Activated CD4-positive, alpha-beta memory T cell treated with anti-CD3 and anti-CD28 coated beads, Interleukin-2, amount 10 ng/mL, durations not matched to agents 7 days and 5 days (primary cell): ENCODE measurements around the gene PRDM16. TPM values are rescaled to one million over a fixed set of nuclear protein-coding genes. Genes with fewer than 3 reads are reported as not detected.

Experiments used
- CTCF ChIA-PET: fragments of 350-600 bp; sonication (Branson Sonifier 250); formaldehyde crosslinking; loops from one replicate; lab custom pipeline; 2021; ENCODE audit warnings: antibody characterized with exemption, inconsistent platforms; lab: Charles Lee
- POLR2A ChIA-PET: fragments of 350-600 bp; sonication (Branson Sonifier 250); formaldehyde crosslinking; loops from one replicate; lab custom pipeline; 2021; ENCODE audit warnings: antibody characterized with exemption; lab: Charles Lee
- DNase-seq: peaks from one replicate; pipeline ENCODE4 v3.0.0-alpha.2; 2020
- H3K27ac Mint-ChIP-seq: one replicate; pipeline ENCODE4 v1.8.0; 2021; ENCODE audit warnings: mild to moderate bottlenecking, mixed read lengths
- H3K27me3 Mint-ChIP-seq: one replicate; pipeline ENCODE4 v1.8.0; 2021; ENCODE audit warnings: mixed read lengths
- H3K36me3 Mint-ChIP-seq: one replicate; pipeline ENCODE4 v1.8.0; 2021; ENCODE audit warnings: low read depth, mixed read lengths
- H3K4me1 Mint-ChIP-seq: one replicate; pipeline ENCODE4 v1.8.0; 2021; ENCODE audit warnings: mixed read lengths
- H3K4me3 Mint-ChIP-seq: one replicate; pipeline ENCODE4 v1.8.0; 2021; ENCODE audit warnings: mild to moderate bottlenecking, mixed read lengths
- H3K9me3 Mint-ChIP-seq: one replicate; pipeline ENCODE4 v1.8.0; 2021; ENCODE audit warnings: mixed read lengths
- total RNA-seq, 2 experiments: library from RNA; stranded (reverse); gene quantifications; one replicate each; pipeline ENCODE4 v1.2.3, GENCODE V29; 2021

PRDM16 gene
- total RNA-seq, 2 experiments from 2014 or later: 0.03 to 0.20 TPM

DNA sequence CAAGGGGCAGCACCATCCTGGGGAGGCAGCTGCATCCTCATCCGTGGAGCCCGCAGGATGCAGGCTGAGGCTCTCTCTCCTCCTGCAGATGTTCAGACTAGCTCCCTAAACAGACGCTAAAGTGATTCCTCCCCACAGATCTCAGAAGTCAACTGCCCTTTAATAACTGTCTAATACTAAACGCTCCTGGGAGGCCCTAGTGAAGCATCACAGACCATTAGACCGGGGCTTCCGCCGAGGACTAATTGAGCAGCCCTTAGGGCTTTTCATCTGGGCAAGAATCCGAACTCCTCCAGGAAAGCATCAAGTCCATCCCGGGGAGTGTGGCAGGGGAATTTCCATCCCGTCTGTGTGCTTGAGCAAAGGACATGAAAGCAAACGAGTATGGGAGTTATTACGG lies 40.4 kb downstream of the PRDM16 start:
- DNase-seq: no peak
- POLR2A ChIA-PET: no interaction called here
- CTCF ChIA-PET: no interaction called here
- H3K4me3 Mint-ChIP-seq: no peak overlapping the region
- H3K9me3 Mint-ChIP-seq: no peaks in the 10 kb centered on the region
- no peaks in the 10 kb centered on the region for H3K27me3 Mint-ChIP-seq
- no peaks in the 10 kb centered on the region for H3K4me1 Mint-ChIP-seq
- H3K36me3 Mint-ChIP-seq: no peaks in the 10 kb centered on the region
- H3K27ac Mint-ChIP-seq: no peak overlapping the region

DNA sequence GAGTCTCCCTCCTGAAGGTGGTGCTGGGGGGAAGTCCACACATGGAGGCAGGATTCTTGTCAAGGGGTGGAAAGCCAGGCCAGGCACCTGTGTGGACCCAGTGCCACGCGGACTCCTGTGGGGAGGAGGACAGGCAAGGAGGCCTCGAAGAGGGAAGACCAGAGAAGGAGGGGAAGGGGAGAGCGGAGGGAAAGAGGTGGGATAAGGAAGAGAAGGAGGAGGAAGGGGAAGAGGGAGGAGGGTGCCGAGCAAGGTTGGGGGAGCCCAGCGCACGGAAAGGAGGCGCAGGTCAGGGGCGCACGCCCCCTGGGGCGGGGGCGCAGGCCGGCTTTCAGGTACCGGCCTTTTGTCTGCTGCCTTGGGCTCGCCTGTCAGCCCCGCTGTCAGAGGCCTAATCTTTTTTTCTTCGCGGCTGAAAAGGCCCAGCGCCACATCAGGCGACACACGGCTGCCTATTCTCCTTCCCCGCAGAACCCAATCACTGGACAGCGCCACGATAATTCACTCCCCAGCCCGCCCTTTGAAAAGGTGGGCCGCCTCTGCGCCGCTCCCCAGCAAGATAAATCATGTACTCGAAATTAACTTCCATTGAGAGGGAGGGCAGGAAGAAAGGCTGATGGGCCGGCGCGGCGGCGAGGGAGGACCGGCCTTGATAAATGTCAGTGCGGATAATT lies 42.5 kb downstream of the PRDM16 start:
- no peaks in the 10 kb centered on the region for H3K9me3 Mint-ChIP-seq
- DNase-seq: no peak
- no peaks in the 10 kb centered on the region for H3K36me3 Mint-ChIP-seq
- no peak overlapping the region for H3K27ac Mint-ChIP-seq
- POLR2A ChIA-PET: no interaction called here
- H3K4me3 Mint-ChIP-seq: no peak overlapping the region
- CTCF ChIA-PET: no interaction called here
- H3K4me1 Mint-ChIP-seq: no peaks in the 10 kb centered on the region
- H3K27me3 Mint-ChIP-seq: no peaks in the 10 kb centered on the region

- no peak overlapping the region for H3K4me3 Mint-ChIP-seq
- no peaks in the 10 kb centered on the region for H3K4me1 Mint-ChIP-seq
- POLR2A ChIA-PET: no interaction called here
- H3K27ac Mint-ChIP-seq: no peak overlapping the region
- H3K9me3 Mint-ChIP-seq: no peaks in the 10 kb centered on the region
- CTCF ChIA-PET: no interaction called here
- no peak for DNase-seq
- H3K27me3 Mint-ChIP-seq: no peaks in the 10 kb centered on the region
- H3K36me3 Mint-ChIP-seq: no peaks in the 10 kb centered on the region
Observed at GRCh38 chr1:3112526-3112925, 43.5 kb downstream of the PRDM16 start.

- no peaks in the 10 kb centered on the region for H3K9me3 Mint-ChIP-seq
- POLR2A ChIA-PET: no interaction called here
- DNase-seq: no peak
- CTCF ChIA-PET: no interaction called here
- H3K27ac Mint-ChIP-seq: no peak overlapping the region
- H3K27me3 Mint-ChIP-seq: no peaks in the 10 kb centered on the region
- no peak overlapping the region for H3K4me3 Mint-ChIP-seq
- H3K36me3 Mint-ChIP-seq: no peaks in the 10 kb centered on the region
- H3K4me1 Mint-ChIP-seq: no peaks in the 10 kb centered on the region
Observed at GRCh38 chr1:3113047-3113740, 44.2 kb downstream of the PRDM16 start.

DNA sequence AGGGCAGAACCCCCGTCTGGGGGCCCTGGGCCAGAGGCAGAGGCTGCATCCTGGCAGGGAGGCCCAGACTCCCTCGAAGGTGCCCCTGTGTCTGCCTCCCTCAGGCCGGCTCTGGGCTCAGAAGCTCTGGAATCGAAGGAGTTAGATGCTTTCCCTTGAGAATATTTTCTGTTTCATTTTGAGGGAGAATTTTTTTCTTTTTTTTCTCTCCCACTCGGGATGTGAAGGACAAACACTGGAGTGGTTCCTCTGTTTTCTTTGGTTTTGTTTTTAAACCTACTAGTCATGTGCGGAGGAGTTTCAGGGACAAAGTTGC lies 44.7 kb downstream of the PRDM16 start:
- no peak for DNase-seq
- H3K4me3 Mint-ChIP-seq: no peak overlapping the region
- ChIA-PET CTCF (no interaction called here), POLR2A (no interaction called here)
- H3K9me3 Mint-ChIP-seq: no peaks in the 10 kb centered on the region
- H3K27ac Mint-ChIP-seq: no peak overlapping the region
- H3K4me1 Mint-ChIP-seq: no peaks in the 10 kb centered on the region
- no peaks in the 10 kb centered on the region for H3K27me3 Mint-ChIP-seq
- H3K36me3 Mint-ChIP-seq: no peaks in the 10 kb centered on the region

GRCh38 chr1:3114131-3114744 lies 45.2 kb downstream of the PRDM16 start:
- CTCF ChIA-PET: no interaction called here

GRCh38 chr1:3114846-3115245 lies 45.8 kb downstream of the PRDM16 start:
- H3K4me1 Mint-ChIP-seq: no peaks in the 10 kb centered on the region
- no peak for DNase-seq
- ChIA-PET CTCF (no interaction called here), POLR2A (no interaction called here)
- H3K4me3 Mint-ChIP-seq: no peak overlapping the region
- no peaks in the 10 kb centered on the region for H3K36me3 Mint-ChIP-seq
- H3K27ac Mint-ChIP-seq: no peak overlapping the region
- H3K27me3 Mint-ChIP-seq: no peaks in the 10 kb centered on the region
- H3K9me3 Mint-ChIP-seq: no peaks in the 10 kb centered on the region

More at GRCh38 chr1:3114131-3114744, 45.2 kb downstream of the PRDM16 start:
- no peak for DNase-seq
- H3K27ac Mint-ChIP-seq: no peak overlapping the region
- POLR2A ChIA-PET: no interaction called here
- no peaks in the 10 kb centered on the region for H3K4me1 Mint-ChIP-seq
- no peaks in the 10 kb centered on the region for H3K36me3 Mint-ChIP-seq
- H3K9me3 Mint-ChIP-seq: no peaks in the 10 kb centered on the region
- no peak overlapping the region for H3K4me3 Mint-ChIP-seq
- H3K27me3 Mint-ChIP-seq: no peaks in the 10 kb centered on the region

GRCh38 chr1:3115275-3116149 lies 46.5 kb downstream of the PRDM16 start:
- no peak for DNase-seq
- Mint-ChIP-seq H3K9me3 (no peaks in the 10 kb centered on the region), H3K27me3 (no peaks in the 10 kb centered on the region), H3K4me1 (no peaks in the 10 kb centered on the region), H3K36me3 (no peaks in the 10 kb centered on the region), H3K27ac (no peak overlapping the region), H3K4me3 (no peak overlapping the region)
- CTCF ChIA-PET: no interaction called here
- POLR2A ChIA-PET: no interaction called here

GRCh38 chr1:3116150-3116510 lies 47.1 kb downstream of the PRDM16 start:
- POLR2A ChIA-PET: no interaction called here

DNA sequence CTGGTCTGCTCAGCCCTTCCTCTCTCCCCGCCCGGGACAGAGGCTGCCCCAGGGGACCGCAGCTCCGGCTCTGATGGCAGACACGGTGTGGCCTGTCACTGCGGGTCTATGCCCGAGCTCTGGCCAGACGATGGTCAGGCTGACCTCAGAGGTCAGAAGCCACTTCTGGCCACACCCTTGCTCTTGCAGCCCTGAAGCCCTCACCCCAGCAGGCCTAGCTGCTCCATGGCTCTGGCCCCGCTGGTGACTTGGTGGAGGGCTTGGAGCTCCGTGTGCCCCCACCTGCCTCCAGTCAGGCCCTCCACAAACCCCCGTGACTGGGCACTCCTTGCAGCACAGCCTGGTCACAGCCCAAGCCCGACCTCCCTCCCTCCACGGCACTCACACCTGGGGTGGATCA lies 47.6 kb downstream of the PRDM16 start:
- H3K9me3 Mint-ChIP-seq: no peaks in the 10 kb centered on the region
- no peaks in the 10 kb centered on the region for H3K36me3 Mint-ChIP-seq
- DNase-seq: no peak
- ChIA-PET CTCF (no interaction called here), POLR2A (no interaction called here)
- no peak overlapping the region for H3K4me3 Mint-ChIP-seq
- H3K27ac Mint-ChIP-seq: no peak overlapping the region
- no peaks in the 10 kb centered on the region for H3K4me1 Mint-ChIP-seq
- no peaks in the 10 kb centered on the region for H3K27me3 Mint-ChIP-seq

More at GRCh38 chr1:3116150-3116510, 47.1 kb downstream of the PRDM16 start:
- H3K4me1 Mint-ChIP-seq: no peaks in the 10 kb centered on the region
- H3K9me3 Mint-ChIP-seq: no peaks in the 10 kb centered on the region
- no peaks in the 10 kb centered on the region for H3K36me3 Mint-ChIP-seq
- no peak for DNase-seq
- H3K27me3 Mint-ChIP-seq: no peaks in the 10 kb centered on the region
- no peak overlapping the region for H3K4me3 Mint-ChIP-seq
- CTCF ChIA-PET: no interaction called here
- H3K27ac Mint-ChIP-seq: no peak overlapping the region

DNA sequence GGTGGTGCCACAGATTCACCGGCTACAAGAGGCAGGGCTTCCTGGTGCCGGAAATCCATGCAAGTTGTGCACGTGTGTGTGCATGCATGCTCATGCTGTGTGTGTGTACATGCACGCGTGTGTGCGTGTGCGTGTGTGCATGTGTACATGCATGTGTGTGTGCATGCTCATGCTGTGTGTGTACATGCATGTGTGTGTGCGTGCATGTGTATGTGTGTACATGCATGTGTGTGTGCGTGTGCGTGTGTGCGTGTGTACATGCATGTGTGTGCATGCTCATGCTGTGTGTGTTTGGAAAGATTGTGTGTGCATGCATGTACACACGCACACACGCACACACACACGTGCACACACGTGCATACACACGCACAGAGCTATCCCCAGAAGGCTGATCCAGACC lies 48.9 kb downstream of the PRDM16 start:
- ChIA-PET POLR2A (no interaction called here), CTCF (no interaction called here)
- H3K9me3 Mint-ChIP-seq: no peaks in the 10 kb centered on the region
- no peaks in the 10 kb centered on the region for H3K36me3 Mint-ChIP-seq
- no peak for DNase-seq
- no peak overlapping the region for H3K27ac Mint-ChIP-seq
- H3K4me1 Mint-ChIP-seq: no peaks in the 10 kb centered on the region
- no peak overlapping the region for H3K4me3 Mint-ChIP-seq
- no peaks in the 10 kb centered on the region for H3K27me3 Mint-ChIP-seq

- no peaks in the 10 kb centered on the region for H3K9me3 Mint-ChIP-seq
- no peak for DNase-seq
- CTCF ChIA-PET: no interaction called here
- no peaks in the 10 kb centered on the region for H3K27me3 Mint-ChIP-seq
- no peak overlapping the region for H3K4me3 Mint-ChIP-seq
- H3K36me3 Mint-ChIP-seq: no peaks in the 10 kb centered on the region
- POLR2A ChIA-PET: no interaction called here
- H3K27ac Mint-ChIP-seq: no peak overlapping the region
- H3K4me1 Mint-ChIP-seq: no peaks in the 10 kb centered on the region
Observed at GRCh38 chr1:3119061-3119460, 50.1 kb downstream of the PRDM16 start.

DNA sequence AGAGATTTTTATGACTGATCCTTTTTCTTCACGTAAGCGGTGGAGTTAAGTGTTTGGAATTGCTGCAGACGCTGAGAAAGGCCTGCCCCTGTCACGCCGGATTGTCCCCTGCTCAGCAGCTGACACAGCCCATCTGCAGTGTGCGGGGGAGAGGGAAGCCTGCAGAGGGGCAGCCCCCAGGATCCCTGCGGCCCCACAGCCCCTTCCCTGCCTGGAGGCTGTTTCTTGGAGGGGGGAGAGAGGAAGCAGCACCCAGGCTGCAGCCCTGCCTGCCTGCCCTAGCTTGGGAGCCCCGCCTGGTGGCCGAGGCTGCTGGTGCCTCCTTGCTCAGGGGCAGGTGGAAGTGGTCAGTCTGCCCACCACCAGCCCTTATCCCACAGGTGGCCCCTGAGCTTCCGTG lies 50.7 kb downstream of the PRDM16 start:
- no peak overlapping the region for H3K4me3 Mint-ChIP-seq
- no peaks in the 10 kb centered on the region for H3K4me1 Mint-ChIP-seq
- no peak for DNase-seq
- H3K27ac Mint-ChIP-seq: no peak overlapping the region
- ChIA-PET POLR2A (no interaction called here), CTCF (no interaction called here)
- no peaks in the 10 kb centered on the region for H3K9me3 Mint-ChIP-seq
- H3K36me3 Mint-ChIP-seq: no peaks in the 10 kb centered on the region
- no peaks in the 10 kb centered on the region for H3K27me3 Mint-ChIP-seq
